EL (cell line): Measurements from ENCODE around the gene SEL1L3.
"Not testable (repeated sequence)": the region's sequence is repeated elsewhere in the genome, so short reads cannot be mapped to it uniquely, and the experiment has no call there.

Experiments used
- DNase-seq: peaks from one replicate; pipeline ENCODE4 v3.0.0-alpha.2; 2016

Gene SEL1L3

DNA sequence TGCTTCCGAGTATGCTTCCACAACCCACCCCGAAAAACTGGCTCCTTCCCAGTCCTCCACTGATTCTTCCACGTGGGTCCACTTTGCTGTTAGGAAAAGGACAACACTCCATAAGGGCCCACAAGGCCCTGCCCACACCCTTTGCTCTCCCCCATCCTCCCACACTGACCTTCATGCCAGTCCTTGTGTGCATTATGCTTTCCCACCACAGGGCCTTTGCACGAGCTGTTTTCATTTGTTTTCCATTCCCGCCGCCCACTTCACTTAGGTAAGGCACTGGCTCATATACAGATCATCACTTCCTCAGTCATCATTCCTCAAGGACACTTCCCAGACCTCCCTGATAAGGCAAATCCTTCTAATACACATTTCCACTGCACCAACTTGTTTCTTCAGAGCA, 16.8 kb upstream of the SEL1L3 start:
- no peak for DNase-seq

GRCh38 chr4:25879091-25879584, 16.4 kb upstream of the SEL1L3 start:
- DNase-seq, result no peak

GRCh38 chr4:25878676-25879075, 15.9 kb upstream of the SEL1L3 start:
- DNase-seq, result no peak

DNA sequence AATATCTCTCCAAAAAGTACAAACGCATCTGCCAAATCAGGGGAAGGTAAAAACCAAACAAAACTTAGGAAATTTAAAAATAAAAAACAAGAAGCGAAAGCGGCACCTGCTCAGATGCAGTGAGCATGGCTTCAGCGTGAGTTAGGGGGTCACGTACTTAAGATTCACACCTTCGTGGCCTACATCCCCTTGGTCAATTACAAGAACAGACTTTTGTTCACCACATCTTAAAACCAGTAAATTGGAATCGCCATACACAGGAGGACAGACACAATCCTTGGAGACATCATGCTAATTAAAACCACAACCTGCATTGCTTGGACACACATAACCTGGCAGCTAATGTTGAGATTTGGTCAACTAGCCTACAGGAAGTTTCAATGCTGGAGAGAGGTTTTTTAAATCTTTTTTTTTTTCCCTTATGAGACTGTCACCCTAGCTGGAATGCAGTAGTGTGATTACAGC, 12.5 kb upstream of the SEL1L3 start:
- DNase-seq, result no peak

GRCh38 chr4:25874655-25875054, 11.9 kb upstream of the SEL1L3 start:
- no peak for DNase-seq

GRCh38 chr4:25873632-25874129, 10.9 kb upstream of the SEL1L3 start:
- DNase-seq, result no peak

- no peak for DNase-seq
Observed at GRCh38 chr4:25872851-25873631, 10.3 kb upstream of the SEL1L3 start.

GRCh38 chr4:25870081-25870480, 7.3 kb upstream of the SEL1L3 start:
- no peak for DNase-seq

GRCh38 chr4:25867781-25868294, 5.0 kb upstream of the SEL1L3 start:
- no peak for DNase-seq

DNA sequence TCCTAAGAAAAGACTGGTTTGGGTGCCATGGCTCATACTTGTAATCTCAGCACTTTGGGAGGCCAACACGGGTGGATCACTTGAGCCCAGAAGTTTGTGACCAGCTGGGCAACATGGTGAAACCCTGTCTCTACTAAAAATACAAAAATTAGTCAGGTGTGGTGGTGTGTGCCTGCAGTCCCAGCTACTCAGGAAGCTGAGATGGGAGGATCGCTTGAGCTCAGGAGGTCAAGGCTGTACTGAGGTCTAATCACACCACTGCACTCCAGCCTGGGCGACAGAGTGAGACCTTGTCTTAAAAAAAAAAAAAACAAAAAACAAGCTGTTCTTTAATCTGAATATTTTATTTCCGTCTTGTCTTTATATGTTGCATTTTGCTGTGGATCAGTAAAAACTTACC, 3.6 kb upstream of the SEL1L3 start:
- DNase-seq, result not testable (repeated sequence)

GRCh38 chr4:25865586-25865985, 2.8 kb upstream of the SEL1L3 start:
- DNase-seq, result no peak

DNA sequence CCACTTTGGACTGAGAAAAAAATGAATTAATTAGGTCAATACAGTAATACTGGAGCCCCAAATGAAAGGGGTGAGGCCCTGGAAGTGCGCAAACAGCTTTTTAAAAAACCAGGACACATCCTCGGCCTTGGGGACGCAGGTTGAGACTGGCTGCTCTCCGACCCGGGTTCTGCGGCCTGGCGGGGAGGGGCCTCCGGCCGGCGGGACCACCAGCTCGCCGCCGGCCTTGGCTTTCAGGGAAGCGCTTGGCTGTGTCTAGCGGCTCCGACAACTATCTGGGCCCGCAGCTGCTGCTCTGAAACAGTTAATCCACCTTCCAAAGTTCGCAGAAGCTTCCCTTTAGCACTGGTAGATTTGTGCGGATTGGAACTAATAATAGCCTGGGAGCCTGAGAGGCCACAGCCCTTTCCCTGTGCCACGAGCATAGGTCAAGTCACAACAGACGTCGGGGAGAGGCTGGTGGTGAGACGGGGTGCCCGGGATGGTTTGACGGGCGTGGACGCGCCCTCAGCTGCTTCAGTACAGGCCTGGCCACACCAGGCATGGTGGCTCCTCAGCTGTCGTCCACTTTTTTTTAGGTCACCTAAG, 1.1 kb upstream of the SEL1L3 start:
- DNase-seq, result no peak

DNA sequence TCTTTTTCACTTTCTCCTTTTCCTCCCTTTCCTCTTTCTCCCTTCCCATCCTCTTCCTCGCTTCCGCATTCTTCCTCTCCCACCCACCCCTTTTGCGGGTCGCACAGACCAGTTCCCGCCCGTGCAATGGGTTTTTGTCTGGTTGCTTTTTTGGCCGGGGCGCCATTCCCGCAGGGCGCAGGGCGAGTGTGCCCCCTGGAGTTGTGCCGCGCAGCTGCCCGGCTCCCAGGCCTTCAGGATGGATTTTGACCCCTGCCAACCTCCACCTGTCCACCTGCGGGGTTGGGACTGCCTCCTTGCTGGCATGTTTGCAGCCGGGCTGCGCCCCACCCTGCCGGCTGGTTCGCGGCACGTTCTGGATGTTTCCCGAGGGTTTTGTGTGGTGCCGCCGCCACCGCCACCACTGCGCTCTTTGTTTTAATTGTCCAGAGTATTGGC, 578 bp upstream of the SEL1L3 start:
- no peak for DNase-seq

DNA sequence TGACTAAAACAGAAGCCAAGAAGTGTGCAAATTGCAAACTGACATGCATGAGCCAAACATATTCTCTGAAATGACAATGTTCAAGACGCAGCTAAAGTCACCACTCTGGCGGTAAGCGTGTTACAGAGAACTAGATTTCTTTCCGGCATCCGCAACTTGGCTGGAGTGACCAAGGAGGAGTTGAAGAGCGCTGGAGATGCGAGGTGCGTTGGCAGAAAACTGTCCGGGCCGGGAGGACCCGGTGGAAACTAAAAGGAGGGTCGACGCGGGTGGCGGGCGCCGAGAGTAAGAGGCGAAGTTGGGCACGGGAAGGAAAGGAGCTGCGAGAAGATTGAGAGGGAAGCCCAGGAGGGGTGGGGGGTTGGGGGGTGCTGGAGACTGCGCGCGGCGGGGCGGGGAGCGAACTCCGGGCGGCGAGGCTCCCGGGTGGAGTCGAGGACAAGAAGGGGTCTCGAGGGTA, 807 bp downstream of the SEL1L3 start:
- DNase-seq, result peak; percentile 41

DNA sequence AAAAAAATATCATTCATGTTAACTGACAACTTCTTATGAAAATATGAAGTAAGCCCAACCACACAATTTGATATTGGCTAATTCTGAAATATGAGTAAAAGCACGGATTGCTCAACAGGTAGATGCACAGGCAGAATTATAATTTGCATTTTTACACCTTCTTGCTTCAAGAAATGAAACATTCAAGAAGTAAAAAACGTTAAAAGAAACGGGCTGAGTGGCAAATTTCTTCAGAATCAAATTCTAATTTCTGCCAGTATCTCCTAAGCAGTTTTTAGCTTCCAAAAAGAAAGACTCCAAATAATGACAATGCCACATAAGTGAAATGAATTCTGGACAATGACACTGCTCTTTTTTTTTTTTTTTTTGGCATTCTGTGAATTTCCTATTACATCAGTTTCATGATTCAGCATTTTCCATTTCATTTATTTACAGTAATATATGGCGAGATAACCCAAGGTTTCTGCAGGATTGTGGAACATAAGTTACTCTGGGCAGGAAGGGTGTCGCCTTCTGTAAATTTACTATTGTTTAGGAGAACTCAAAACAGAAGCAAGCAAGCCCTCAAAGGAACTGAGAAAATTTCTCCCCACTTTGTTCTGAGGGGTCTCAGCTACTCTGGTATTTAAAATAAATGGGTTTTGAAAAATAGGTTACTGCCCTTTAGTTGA, 1.4 kb downstream of the SEL1L3 start:
- DNase-seq, result no peak

GRCh38 chr4:25860586-25861279, 2.1 kb downstream of the SEL1L3 start:
- no peak for DNase-seq

DNA sequence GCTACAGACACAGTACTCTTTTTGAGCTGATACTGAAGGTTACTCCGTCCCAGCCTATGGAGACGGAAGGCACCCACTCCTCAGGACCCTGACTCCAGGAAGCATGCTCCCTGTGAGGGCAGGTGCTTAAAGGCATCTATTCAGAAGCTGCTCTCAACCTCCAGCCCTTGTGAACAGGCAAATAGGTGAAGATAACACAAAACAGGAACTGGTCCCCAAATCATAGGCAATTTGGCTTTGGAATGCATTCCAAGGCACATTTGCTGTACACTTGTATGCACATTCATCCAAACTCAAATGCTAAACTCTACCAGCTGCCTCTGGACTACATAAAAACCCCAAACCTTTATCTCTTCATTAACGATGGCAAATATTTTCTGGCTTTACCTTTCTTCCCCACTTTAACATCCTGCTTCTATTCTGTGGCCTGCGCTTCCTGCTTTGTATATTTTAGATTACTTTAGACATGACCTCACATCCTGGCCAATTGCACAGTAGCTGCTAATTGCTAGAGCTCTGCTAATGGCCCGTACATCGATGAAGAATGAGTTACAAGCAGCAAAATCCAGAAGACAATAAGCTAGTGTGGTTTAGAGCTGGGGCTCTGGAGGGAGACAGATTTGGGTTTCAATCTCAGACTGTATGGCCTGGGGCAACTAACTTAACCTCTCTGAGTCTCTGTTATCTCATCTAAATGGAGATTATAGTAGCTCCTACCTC, 3.2 kb downstream of the SEL1L3 start:
- no peak for DNase-seq

DNA sequence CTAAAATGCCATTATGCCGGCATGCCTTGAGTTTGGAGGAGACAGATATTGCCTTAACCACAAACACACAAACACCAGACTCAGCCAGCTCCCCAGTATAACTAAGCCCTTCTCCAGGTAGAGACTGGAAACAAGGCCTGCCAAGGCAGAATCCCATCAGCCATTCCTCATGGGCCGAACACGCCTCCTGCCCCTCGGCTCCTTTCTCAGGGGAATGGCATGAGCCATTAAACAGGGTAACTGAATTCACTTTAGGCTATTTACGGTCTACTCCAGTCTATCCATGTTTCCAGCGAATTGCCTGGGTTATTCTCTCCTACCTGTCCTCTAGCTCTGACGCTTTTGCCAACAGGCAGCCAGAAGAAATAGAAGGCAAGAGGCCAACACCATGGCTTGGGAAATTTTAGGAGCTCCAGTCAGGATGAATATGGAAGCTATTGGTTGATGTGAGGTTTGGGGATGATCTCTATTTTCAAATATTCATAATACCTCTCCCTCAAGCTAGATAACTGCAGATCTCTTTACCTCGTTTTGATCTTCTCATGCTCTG, 4.9 kb downstream of the SEL1L3 start:
- DNase-seq, result no peak

GRCh38 chr4:25857403-25857802, 5.4 kb downstream of the SEL1L3 start:
- no peak for DNase-seq

DNA sequence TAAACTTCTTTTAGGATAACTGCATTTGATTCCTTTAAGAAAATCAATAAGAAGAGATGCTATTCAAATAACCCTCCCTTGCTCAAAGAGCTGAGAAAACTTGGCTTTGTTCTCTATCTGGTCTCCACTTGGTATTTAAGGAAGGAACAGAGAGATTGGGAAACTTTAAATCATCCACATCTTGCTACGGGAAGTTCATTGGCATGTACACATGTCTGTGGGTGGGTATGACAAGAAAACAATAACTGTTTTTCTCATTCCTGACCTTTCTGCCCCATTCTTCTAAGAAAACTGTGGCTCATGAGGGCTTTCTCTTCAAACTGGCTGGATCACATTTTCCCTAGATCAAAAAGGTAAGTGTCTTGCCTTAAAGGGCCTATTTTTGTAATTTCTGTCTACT, 6.0 kb downstream of the SEL1L3 start:
- no peak for DNase-seq

DNA sequence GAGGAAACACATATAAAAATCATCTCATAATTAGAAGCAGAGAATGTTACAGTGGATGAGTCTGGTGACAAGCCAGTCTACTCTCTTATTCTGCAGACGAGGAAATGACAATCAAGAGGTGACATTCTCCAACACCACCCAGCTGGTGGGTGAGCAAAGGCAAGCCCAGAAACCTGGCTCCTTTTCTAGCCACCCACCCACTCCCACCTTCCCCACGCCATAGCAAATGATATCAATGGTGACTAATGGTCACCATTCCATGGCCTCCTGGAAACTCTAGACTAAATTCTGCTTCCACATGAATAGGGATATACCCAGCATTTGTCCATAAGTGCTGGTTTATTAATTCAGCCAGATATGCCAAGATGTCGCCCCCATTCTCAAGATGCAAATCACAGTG, 10.7 kb downstream of the SEL1L3 start:
- no peak for DNase-seq

- DNase-seq, result no peak
Observed at GRCh38 chr4:25847329-25847728, 15.5 kb downstream of the SEL1L3 start.
